ENCODE measurements around the gene ROBO2.

ROBO2 gene

GRCh38 chr3:77605308-77605707, 565.4 kb downstream of the ROBO2 start:
- no peaks in the 10 kb centered on the region for H3K79me2 ChIP-seq (ENCODE audit: insufficient read depth, low read length)
- H3K4me3 ChIP-seq (ENCODE audit: low read depth, low read length, poor library complexity, severe bottlenecking): no peak overlapping the region
- no peaks in the 10 kb centered on the region for H3K9me3 ChIP-seq (ENCODE audit: low read length)
- H3K9me2 ChIP-seq (ENCODE audit: low read depth, low read length): no peaks in the 10 kb centered on the region
- H3K9ac ChIP-seq (ENCODE audit: low read length): no peak overlapping the region
- H3K27ac ChIP-seq (ENCODE audit: low read depth, low read length, poor library complexity, severe bottlenecking): no peak overlapping the region
- no peaks in the 10 kb centered on the region for H3K4me1 ChIP-seq (ENCODE audit: insufficient read depth, low read length, severe bottlenecking)
- no peaks in the 10 kb centered on the region for H3K36me3 ChIP-seq (ENCODE audit: insufficient read depth, low read length)
- no peaks in the 10 kb centered on the region for H4K20me1 ChIP-seq (ENCODE audit: insufficient read depth, low read length)
- H3K27me3 ChIP-seq (ENCODE audit: insufficient read depth, low read length): no peaks in the 10 kb centered on the region
- no peak for TF ChIP-seq CTCF (IDR thresholded peaks at IDR 0.05; ENCODE audit: low read length)
- no peak for TF ChIP-seq EZH2 (IDR thresholded peaks at IDR 0.05; ENCODE audit: borderline replicate concordance, low read length)
- H3F3A ChIP-seq (ENCODE audit: insufficient read depth, low read length): no peaks in the 10 kb centered on the region
- H3K4me2 ChIP-seq (ENCODE audit: low read length): no peak overlapping the region
- H2AFZ ChIP-seq (ENCODE audit: low read length): no peak overlapping the region

- H3K9me3 ChIP-seq (ENCODE audit: low read length): no peaks in the 10 kb centered on the region
- no peaks in the 10 kb centered on the region for H3K4me1 ChIP-seq (ENCODE audit: insufficient read depth, low read length, severe bottlenecking)
- H3K4me3 ChIP-seq (ENCODE audit: low read depth, low read length, poor library complexity, severe bottlenecking): no peak overlapping the region
- H3K9me2 ChIP-seq (ENCODE audit: low read depth, low read length): no peaks in the 10 kb centered on the region
- no peak overlapping the region for H3K27ac ChIP-seq (ENCODE audit: low read depth, low read length, poor library complexity, severe bottlenecking)
- H3K4me2 ChIP-seq (ENCODE audit: low read length): no peak overlapping the region
- H3K79me2 ChIP-seq (ENCODE audit: insufficient read depth, low read length): no peaks in the 10 kb centered on the region
- H3F3A ChIP-seq (ENCODE audit: insufficient read depth, low read length): no peaks in the 10 kb centered on the region
- H3K27me3 ChIP-seq (ENCODE audit: insufficient read depth, low read length): no peaks in the 10 kb centered on the region
- TF ChIP-seq CTCF (IDR thresholded peaks at IDR 0.05; ENCODE audit: low read length): no peak
- TF ChIP-seq EZH2 (IDR thresholded peaks at IDR 0.05; ENCODE audit: borderline replicate concordance, low read length): no peak
- no peak overlapping the region for H2AFZ ChIP-seq (ENCODE audit: low read length)
- H3K9ac ChIP-seq (ENCODE audit: low read length): no peak overlapping the region
- no peaks in the 10 kb centered on the region for H3K36me3 ChIP-seq (ENCODE audit: insufficient read depth, low read length)
- H4K20me1 ChIP-seq (ENCODE audit: insufficient read depth, low read length): no peaks in the 10 kb centered on the region
Observed at GRCh38 chr3:77605865-77606264, 566.0 kb downstream of the ROBO2 start.

- Histone ChIP-seq H3K4me1 (ENCODE audit: insufficient read depth, low read length, severe bottlenecking) (no peaks in the 10 kb centered on the region), H3K4me2 (ENCODE audit: low read length) (no peak overlapping the region), H4K20me1 (ENCODE audit: insufficient read depth, low read length) (no peaks in the 10 kb centered on the region), H3K9me3 (ENCODE audit: low read length) (no peaks in the 10 kb centered on the region), H3K27me3 (ENCODE audit: insufficient read depth, low read length) (no peaks in the 10 kb centered on the region), H3K27ac (ENCODE audit: low read depth, low read length, poor library complexity, severe bottlenecking) (no peak overlapping the region), H3K9ac (ENCODE audit: low read length) (no peak overlapping the region), H3F3A (ENCODE audit: insufficient read depth, low read length) (no peaks in the 10 kb centered on the region), H3K79me2 (ENCODE audit: insufficient read depth, low read length) (no peaks in the 10 kb centered on the region), H3K9me2 (ENCODE audit: low read depth, low read length) (no peaks in the 10 kb centered on the region), H3K36me3 (ENCODE audit: insufficient read depth, low read length) (no peaks in the 10 kb centered on the region), H3K4me3 (ENCODE audit: low read depth, low read length, poor library complexity, severe bottlenecking) (no peak overlapping the region), H2AFZ (ENCODE audit: low read length) (no peak overlapping the region)
- TF ChIP-seq CTCF (IDR thresholded peaks at IDR 0.05; ENCODE audit: low read length): no peak
- TF ChIP-seq EZH2 (IDR thresholded peaks at IDR 0.05; ENCODE audit: borderline replicate concordance, low read length): no peak
Observed at GRCh38 chr3:77606372-77606771, 566.5 kb downstream of the ROBO2 start.
